ENCODE results near the gene KIF12. TPM values are rescaled to one million over a fixed set of nuclear protein-coding genes. Genes with fewer than 3 reads are reported as not detected.

KIF12 gene
- total and polyA plus RNA-seq, 2 donors (not counting 3 experiments of a cell fraction or from before 2014, with no cell fraction given), result 0.46 to 0.97 TPM

DNA sequence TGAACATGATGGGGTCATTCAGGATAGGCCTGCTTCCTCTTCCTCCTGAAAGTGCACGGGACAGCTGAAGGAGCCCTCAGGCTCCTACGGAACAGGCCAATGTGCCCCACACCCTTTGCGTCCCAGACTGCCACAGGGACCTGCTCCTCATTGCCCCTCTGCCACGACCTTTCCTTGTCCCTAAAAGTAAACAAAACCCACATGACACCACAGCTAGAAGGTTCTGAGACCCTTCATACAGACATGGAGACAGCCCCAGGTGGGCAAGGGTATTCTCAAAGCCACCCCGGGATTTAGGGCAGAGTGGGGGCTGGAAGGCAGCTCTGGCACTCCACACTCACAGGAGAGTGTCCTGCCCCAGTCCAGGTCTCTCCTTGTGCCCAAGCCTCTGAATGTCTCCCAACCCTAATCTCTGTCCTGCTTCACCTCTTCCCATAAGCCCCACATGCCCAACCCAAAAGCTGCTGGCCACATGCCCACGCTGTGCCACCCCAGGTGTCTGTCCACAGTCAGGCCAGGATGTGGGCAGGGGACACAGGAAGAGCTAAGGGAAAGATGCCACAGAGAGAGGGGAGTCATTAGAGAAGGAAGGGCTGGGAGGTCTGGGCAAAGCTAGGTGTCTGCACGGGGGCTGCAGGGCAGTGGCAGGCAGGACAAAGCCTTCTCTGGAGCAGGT lies 21.8 kb downstream of the KIF12 start:
- CTCF ChIA-PET, result interaction anchor here (1.1 to 3.8 kb wide), 3 partner anchors 31 to 214 kb away, joined by 3 to 15 read pairs (median 4); no protein-coding TSS in a partner anchor
- no peaks in the 10 kb centered on the region for H3K9me1 ChIP-seq (replicated peaks; ENCODE audit: control insufficient read depth, extremely low read depth, insufficient read depth, low read length)
- no TSS peak for BruUV-seq (replicated peaks)
- H3K9me3 ChIP-seq (replicated peaks; ENCODE audit: control insufficient read depth, insufficient read depth, low read length), result no peaks in the 10 kb centered on the region
- no peaks in the 10 kb centered on the region for H3K36me3 ChIP-seq (ENCODE audit: control insufficient read depth in 2 of 2, extremely low read depth in 1 of 2, insufficient read depth in 2 of 2, low read length in 2 of 2)
- H3K4me2 ChIP-seq (ENCODE audit: insufficient read depth, low read length), result no peak overlapping the region
- peaks cover 2 to 16% of the 10 kb centered on the region in 2 experiments for H3K27me3 ChIP-seq (ENCODE audit: control insufficient read depth in 2 of 2, insufficient read depth in 2 of 2, low read length in 2 of 2)
- no peak overlapping the region for H3K27ac ChIP-seq (ENCODE audit: insufficient read depth, low read depth, low read length)
- no peak overlapping the region for H3K4me3 ChIP-seq (replicated peaks in 1 of 3; ENCODE audit: insufficient read depth in 1 of 3, low read depth in 1 of 3, low read length in 3 of 3)
- H3K4me1 ChIP-seq (ENCODE audit: control insufficient read depth, extremely low read depth, insufficient read depth, low read length), result no peaks in the 10 kb centered on the region
- POLR2A ChIA-PET, result no interaction called here
- H2AFZ ChIP-seq (ENCODE audit: low read depth, low read length), result no peak overlapping the region
- no peaks in the 10 kb centered on the region for H4K20me1 ChIP-seq (replicated peaks; ENCODE audit: control insufficient read depth, extremely low read depth, insufficient read depth, low read length)
- dilution Hi-C loops (cut with MboI; ENCODE audit: extremely low pct_ligation_motif_present, low sequenced_read_pairs), result loop anchor here (25.0 kb wide), 1 partner anchor 210 kb away; no protein-coding TSS in a partner anchor
- no peak overlapping the region for H3K9ac ChIP-seq (replicated peaks; ENCODE audit: extremely low read depth, insufficient read depth, low read length)
- DNase-seq (ENCODE audit: low read depth, low spot score) (no peak), FAIRE-seq (no peak)
- H3K79me2 ChIP-seq (ENCODE audit: control insufficient read depth, insufficient read depth, low read length), result no peaks in the 10 kb centered on the region
- no peak for TF ChIP-seq POLR2AphosphoS5 (IDR thresholded peaks at IDR 0.05; ENCODE audit: insufficient read depth, low read depth, low read length)
- intact Hi-C loops (cut with micrococcal nuclease), result no loop called here

DNA sequence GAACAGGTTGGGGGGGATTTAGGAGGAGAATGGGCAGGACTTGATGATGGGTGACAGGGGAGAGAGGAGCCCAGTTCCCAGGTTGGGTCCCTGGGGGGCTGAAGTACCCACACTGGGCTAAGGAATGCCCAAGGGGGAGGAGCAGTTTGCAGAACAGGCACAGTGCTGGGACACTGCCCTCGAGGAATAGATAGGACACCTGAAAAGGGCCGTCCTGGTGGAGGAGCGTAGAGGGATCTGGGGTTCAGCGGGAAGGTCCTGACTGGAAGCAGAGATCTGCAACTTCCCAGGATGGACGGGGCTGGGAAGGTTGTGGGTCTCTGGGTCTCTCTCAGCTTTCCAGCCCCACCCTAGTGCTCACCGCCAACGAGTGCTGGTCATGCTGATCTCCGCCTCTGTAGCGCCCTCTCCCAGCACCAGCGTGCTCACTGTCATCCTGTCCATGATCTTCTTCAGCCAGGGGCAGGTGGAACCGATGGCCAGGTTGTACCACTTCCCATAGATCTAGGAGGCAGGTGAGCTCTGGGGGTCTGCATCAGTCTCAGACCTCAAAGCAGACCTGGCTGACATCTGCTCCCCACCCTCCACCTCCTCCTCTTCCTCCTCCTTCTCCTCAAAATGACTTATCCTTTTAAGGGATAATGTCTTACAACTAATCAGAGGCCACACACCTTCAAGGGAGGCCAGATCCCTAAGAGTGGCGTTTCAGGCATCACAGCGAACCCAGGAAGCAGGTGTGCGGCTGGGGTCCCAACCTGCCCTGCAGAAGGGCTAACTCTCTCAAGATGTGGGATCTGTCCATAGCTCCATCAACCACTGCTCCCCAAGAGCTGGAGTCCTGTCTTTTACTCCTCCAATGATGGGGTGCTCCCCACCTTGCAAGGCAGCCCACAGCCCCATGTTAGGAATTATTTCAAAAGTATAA lies 22.6 kb downstream of the KIF12 start:
- no peaks in the 10 kb centered on the region for H3K79me2 ChIP-seq (ENCODE audit: control insufficient read depth, insufficient read depth, low read length)
- no peaks in the 10 kb centered on the region for H3K9me3 ChIP-seq (replicated peaks; ENCODE audit: control insufficient read depth, insufficient read depth, low read length)
- intact Hi-C loops (cut with micrococcal nuclease), result no loop called here
- ChIA-PET CTCF (interaction anchor here (1.1 to 3.8 kb wide), 2 partner anchors 32 to 214 kb away, joined by 4 to 15 read pairs; no protein-coding TSS in a partner anchor), POLR2A (no interaction called here)
- H3K36me3 ChIP-seq (ENCODE audit: control insufficient read depth in 2 of 2, extremely low read depth in 1 of 2, insufficient read depth in 2 of 2, low read length in 2 of 2), result no peaks in the 10 kb centered on the region
- H3K9ac ChIP-seq (replicated peaks; ENCODE audit: extremely low read depth, insufficient read depth, low read length), result no peak overlapping the region
- H3K27me3 ChIP-seq (ENCODE audit: control insufficient read depth in 2 of 2, insufficient read depth in 2 of 2, low read length in 2 of 2), result peaks cover 2 to 18% of the 10 kb centered on the region in 2 experiments
- H3K27ac ChIP-seq (ENCODE audit: insufficient read depth, low read depth, low read length), result no peak overlapping the region
- no peaks in the 10 kb centered on the region for H4K20me1 ChIP-seq (replicated peaks; ENCODE audit: control insufficient read depth, extremely low read depth, insufficient read depth, low read length)
- H3K4me2 ChIP-seq (ENCODE audit: insufficient read depth, low read length), result no peak overlapping the region
- no peak for DNase-seq (ENCODE audit: low read depth, low spot score)
- no TSS peak for BruUV-seq (replicated peaks)
- TF ChIP-seq, protein P1, sequence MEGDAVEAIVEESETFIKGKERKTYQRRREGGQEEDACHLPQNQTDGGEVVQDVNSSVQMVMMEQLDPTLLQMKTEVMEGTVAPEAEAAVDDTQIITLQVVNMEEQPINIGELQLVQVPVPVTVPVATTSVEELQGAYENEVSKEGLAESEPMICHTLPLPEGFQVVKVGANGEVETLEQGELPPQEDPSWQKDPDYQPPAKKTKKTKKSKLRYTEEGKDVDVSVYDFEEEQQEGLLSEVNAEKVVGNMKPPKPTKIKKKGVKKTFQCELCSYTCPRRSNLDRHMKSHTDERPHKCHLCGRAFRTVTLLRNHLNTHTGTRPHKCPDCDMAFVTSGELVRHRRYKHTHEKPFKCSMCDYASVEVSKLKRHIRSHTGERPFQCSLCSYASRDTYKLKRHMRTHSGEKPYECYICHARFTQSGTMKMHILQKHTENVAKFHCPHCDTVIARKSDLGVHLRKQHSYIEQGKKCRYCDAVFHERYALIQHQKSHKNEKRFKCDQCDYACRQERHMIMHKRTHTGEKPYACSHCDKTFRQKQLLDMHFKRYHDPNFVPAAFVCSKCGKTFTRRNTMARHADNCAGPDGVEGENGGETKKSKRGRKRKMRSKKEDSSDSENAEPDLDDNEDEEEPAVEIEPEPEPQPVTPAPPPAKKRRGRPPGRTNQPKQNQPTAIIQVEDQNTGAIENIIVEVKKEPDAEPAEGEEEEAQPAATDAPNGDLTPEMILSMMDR (IDR thresholded peaks at IDR 0.05; ENCODE audit: extremely low read depth in 1 of 2, insufficient read depth in 1 of 2, low read depth in 1 of 2, low read length in 2 of 2), result no peak
- no peak for TF ChIP-seq POLR2A (IDR thresholded peaks at IDR 0.05; ENCODE audit: low read depth, low read length)
- TF ChIP-seq JUN (IDR thresholded peaks at IDR 0.05; ENCODE audit: borderline replicate concordance, insufficient read depth, insufficient read length, low read depth), result no peak
- TF ChIP-seq POLR2AphosphoS5 (IDR thresholded peaks at IDR 0.05; ENCODE audit: insufficient read depth, low read depth, low read length), result no peak
- no peak for TF ChIP-seq EZH2 (IDR thresholded peaks at IDR 0.05; ENCODE audit: borderline replicate concordance, low read depth, low read length, severe bottlenecking)
- no peak for TF ChIP-seq MYC (IDR thresholded peaks at IDR 0.05; ENCODE audit: low read depth, low read length)
- no peak for TF ChIP-seq FOS (IDR thresholded peaks at IDR 0.05; ENCODE audit: borderline replicate concordance, insufficient read depth, low read length)
- TF ChIP-seq, protein P2, sequence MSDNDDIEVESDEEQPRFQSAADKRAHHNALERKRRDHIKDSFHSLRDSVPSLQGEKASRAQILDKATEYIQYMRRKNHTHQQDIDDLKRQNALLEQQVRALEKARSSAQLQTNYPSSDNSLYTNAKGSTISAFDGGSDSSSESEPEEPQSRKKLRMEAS (IDR thresholded peaks at IDR 0.05; ENCODE audit: insufficient read depth, insufficient read length), result no peak
- TF ChIP-seq GATA2 (IDR thresholded peaks at IDR 0.05; ENCODE audit: insufficient read depth, insufficient read length, low read depth, low read length), result no peak
- no peak overlapping the region for H3K4me3 ChIP-seq (replicated peaks in 1 of 3; ENCODE audit: insufficient read depth in 1 of 3, low read depth in 1 of 3, low read length in 3 of 3)
- H3K9me1 ChIP-seq (replicated peaks; ENCODE audit: control insufficient read depth, extremely low read depth, insufficient read depth, low read length), result no peaks in the 10 kb centered on the region
- H2AFZ ChIP-seq (ENCODE audit: low read depth, low read length), result no peak overlapping the region
- dilution Hi-C loops (cut with MboI; ENCODE audit: extremely low pct_ligation_motif_present, low sequenced_read_pairs), result loop anchor here (25.0 kb wide), 1 partner anchor 211 kb away; no protein-coding TSS in a partner anchor
- no peaks in the 10 kb centered on the region for H3K4me1 ChIP-seq (ENCODE audit: control insufficient read depth, extremely low read depth, insufficient read depth, low read length)
- FAIRE-seq, result no peak
